Right lobe of liver (tissue), 6 donors: ENCODE results near the gene SNCG. TPM values are rescaled to one million over a fixed set of nuclear protein-coding genes. Genes with fewer than 3 reads are reported as not detected.

ENCODE experiments used
- ATAC-seq, 4 donors: fragments of 200-7000 bp; cut with Tn5 transposase; one replicate each; pipeline ENCODE4 v1.9.1; 2020; ENCODE audit warnings: mild to moderate bottlenecking in 4 of 4, moderate library complexity in 4 of 4
- DNase-seq, 3 donors: peaks; one replicate each; pipeline ENCODE4 v3.0.0-alpha.2; 2020
- H3K27ac ChIP-seq, 3 donors: fragments of 200-600 bp; one replicate each; pipeline ENCODE4 v1.8.0; 2022
- H3K27me3 ChIP-seq, 2 donors: fragments of 200-600 bp; one replicate each; pipeline ENCODE4 v1.8.0; 2022
- H3K36me3 ChIP-seq, 4 donors: fragments of 200-600 bp; sonication (generic) in 1 of 4; one replicate each; pipeline versions ENCODE4 v1.5.1 to v1.8.0; 2017 to 2022; ENCODE audit warnings: control low read depth in 1 of 4
- H3K4me1 ChIP-seq, 4 donors: fragments of 200-600 bp; sonication (generic) in 1 of 4; one replicate each; pipeline versions ENCODE4 v1.5.1 to v1.8.0; 2017 to 2022; ENCODE audit warnings: control low read depth in 1 of 4
- H3K4me3 ChIP-seq, 3 donors: fragments of 200-600 bp; one replicate each; pipeline ENCODE4 v1.8.0; 2022
- H3K9me3 ChIP-seq, 4 donors: fragments of 200-600 bp; sonication (generic) in 1 of 4; one replicate each; pipeline versions ENCODE4 v1.5.1 to v1.8.0; 2017 to 2022; ENCODE audit warnings: control low read depth in 1 of 4
- CTCF ChIP-seq, 4 donors: fragments of 200-600 bp in 3 of 4; fragments of 450-650 bp in 1 of 4; IDR thresholded peaks; one replicate each; pipeline versions ENCODE4 v1.5.1 to v1.8.0; 2016 to 2022; ENCODE audit warnings: antibody characterized with exemption in 4 of 4, mild to moderate bottlenecking in 2 of 4
- POLR2A ChIP-seq: fragments of 450-650 bp; IDR thresholded peaks from one replicate; pipeline ENCODE4 v1.6.1; 2017; ENCODE audit warnings: antibody characterized with exemption, mild to moderate bottlenecking
- WGBS: methylation state at CpG from one replicate; pipeline ENCODE4 v1.1.6; 2018; ENCODE audit warnings: low coverage, low lambda C conversion rate; ENCODE audit not compliant: insufficient coverage; ENCODE audit errors: missing lambda C conversion rate; 5-methylcytosine and 5-hydroxymethylcytosine counted together
- intact Hi-C, 2 donors: fragments of 100-400 bp; cut with DNase I; formaldehyde crosslinking; loops; one replicate each; pipeline versions ENCODE4 v1.11.2 to v1.14.1; 2022
- total RNA-seq, 6 experiments: library from RNA; depleted of rRNA in 2 of 6; stranded (reverse); fragments of >200 nt in 2 of 6; fragmentation: NEBNext Ultra II Directional in 3 of 6; extraction: Animal tissue kit (Norgen Biotek cat#: 25700) in 3 of 6; gene quantifications; one replicate each; pipeline versions ENCODE4 v1.1.0 to v1.2.4, GENCODE V29; 2016 to 2023
- donor health status: DM: no; HTN: yes; CAD: no.
- donor health status: DM: no; HTN: no; CAD: no.
- donor health status: DM: no; HTN: no; CAD: no.
- donor health status: DM: no; HTN: yes; CAD: no.
- donor health status: DM: no; HTN: yes; CAD: no.

SNCG gene
- total RNA-seq, 6 experiments from 2014 or later: 1.1 to 21.2 (median 2.2) TPM

GRCh38 chr10:86960003-86960862 lies 1.8 kb downstream of the SNCG start:
- Histone ChIP-seq H3K36me3 (no peaks in the 10 kb centered on the region), H3K4me3 (no peak overlapping the region), H3K4me1 (peaks cover 0 to 5% (median 2%) of the 10 kb centered on the region in 4 donors), H3K9me3 (no peaks in the 10 kb centered on the region), H3K27me3 (no peaks in the 10 kb centered on the region), H3K27ac (no peak overlapping the region)
- intact Hi-C loops: no loop called here
- 43% methylated on average over 8 of the region's 37 CpGs for WGBS
- TF ChIP-seq POLR2A (no peak), CTCF (IDR thresholded peaks at IDR 0.05) (peak; percentile 75 to 88 (median 86))
- ATAC-seq (peak; percentile 65 to 81 (median 72)), DNase-seq (peak in 2 of 3 donors; percentile 49 to 57)

GRCh38 chr10:86960863-86961434 lies 2.5 kb downstream of the SNCG start:
- no peak for ATAC-seq
- H3K27me3 ChIP-seq: no peaks in the 10 kb centered on the region
- TF ChIP-seq CTCF (IDR thresholded peaks at IDR 0.05) (no peak), POLR2A (no peak)
- H3K27ac ChIP-seq: no peak overlapping the region
- no peaks in the 10 kb centered on the region for H3K36me3 ChIP-seq
- 30% methylated on average over 2 of the region's 9 CpGs for WGBS
- H3K4me3 ChIP-seq: no peak overlapping the region
- peaks cover 0 to 5% (median 2%) of the 10 kb centered on the region in 4 donors for H3K4me1 ChIP-seq
- no peaks in the 10 kb centered on the region for H3K9me3 ChIP-seq
- intact Hi-C loops: no loop called here
- peak in 2 of 3 donors; percentile 28 to 36 for DNase-seq

DNA sequence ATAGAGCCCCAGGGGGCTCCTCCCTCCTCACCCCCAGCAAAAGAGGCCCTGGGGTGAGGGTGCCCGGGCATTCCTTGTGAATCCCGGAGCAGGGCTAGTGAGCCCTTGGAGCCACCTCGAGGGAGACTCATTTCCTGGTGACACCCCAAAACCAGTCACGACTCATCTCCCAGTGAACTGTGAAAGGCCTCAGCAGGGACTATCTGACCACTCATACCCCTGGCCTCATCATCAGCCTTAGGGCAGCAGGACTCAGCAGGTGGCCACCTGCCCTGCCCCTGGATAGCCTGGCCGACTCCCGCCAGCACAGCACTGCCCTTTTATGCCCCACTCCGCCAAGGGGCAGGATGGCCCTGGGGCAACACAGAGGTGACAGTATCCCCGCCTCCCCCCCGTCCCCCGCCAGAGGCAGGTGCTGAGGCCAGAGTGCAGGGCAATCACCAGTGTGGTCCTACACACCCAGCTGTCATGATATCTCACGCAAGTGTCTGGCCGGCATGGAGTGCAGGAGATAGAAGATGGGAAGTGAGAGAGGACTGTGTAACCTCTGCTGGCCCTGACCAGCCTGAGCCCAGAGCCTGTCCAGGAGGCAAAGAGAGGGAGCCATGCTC lies 3.2 kb downstream of the SNCG start:
- Histone ChIP-seq H3K27ac (no peak overlapping the region), H3K9me3 (no peaks in the 10 kb centered on the region), H3K4me1 (peaks cover 0 to 5% (median 2%) of the 10 kb centered on the region in 4 donors), H3K36me3 (no peaks in the 10 kb centered on the region), H3K27me3 (no peaks in the 10 kb centered on the region), H3K4me3 (no peak overlapping the region)
- TF ChIP-seq POLR2A: no peak
- TF ChIP-seq CTCF (IDR thresholded peaks at IDR 0.05): no peak
- intact Hi-C loops: no loop called here
- ATAC-seq: no peak
- WGBS: 80% methylated on average over 1 of the region's 12 CpGs
- peak in 2 of 3 donors; percentile 38 to 39 for DNase-seq

- Histone ChIP-seq H3K4me1 (peaks cover 0 to 5% (median 2%) of the 10 kb centered on the region in 4 donors), H3K36me3 (no peaks in the 10 kb centered on the region), H3K27ac (no peak overlapping the region), H3K4me3 (no peak overlapping the region), H3K9me3 (no peaks in the 10 kb centered on the region), H3K27me3 (no peaks in the 10 kb centered on the region)
- no peak for TF ChIP-seq CTCF (IDR thresholded peaks at IDR 0.05)
- no peak for TF ChIP-seq POLR2A
- no peak for ATAC-seq
- WGBS: 73% methylated on average over 2 of the region's 7 CpGs
- DNase-seq: peak in 2 of 3 donors; percentile 28 to 29
- intact Hi-C loops: no loop called here
These were observed 4.0 kb downstream of the SNCG start for GRCh38 chr10:86962136-86962980.
